GM12878 (cell line): ENCODE results near the gene EMP1.

Source experiments
- BRCA1 ChIP-seq: IDR thresholded peaks from 2 replicates; pipeline ENCODE4 v1.6.1; 2011; ENCODE audit warnings: low read depth, low read length, improper control_type of control experiment
- CEBPB ChIP-seq, 2 experiments: fragments of 150-350 bp in 1 of 2; IDR thresholded peaks; 2 replicates each; pipeline ENCODE4 v1.6.1; 2012 to 2014; ENCODE audit warnings: low read depth in 2 of 2, low read length in 2 of 2, borderline replicate concordance in 1 of 2, inconsistent platforms in 1 of 2
- ESRRA ChIP-seq: IDR thresholded peaks from 2 replicates; pipeline ENCODE4 v1.6.1; 2012; ENCODE audit warnings: mild to moderate bottlenecking, low read length, improper control_type of control experiment
- RCOR1 ChIP-seq: conservative IDR thresholded peaks from 2 replicates; pipeline ENCODE4 v1.6.1; 2012; ENCODE audit warnings: low read depth, low read length, improper control_type of control experiment
- SMAD1 ChIP-seq: fragments of 450-650 bp; IDR thresholded peaks from 2 replicates; pipeline ENCODE4 v1.6.1; 2018; ENCODE audit warnings: mild to moderate bottlenecking, low read depth; ENCODE audit not compliant: partially characterized antibody
- TF ChIP-seq, protein P1 (sequence below), 3 experiments: IDR thresholded peaks in 2 of 3; conservative IDR thresholded peaks in 1 of 3; 2 replicates each; pipeline ENCODE4 v1.5.1; 2011; ENCODE audit warnings: low read depth in 3 of 3, low read length in 3 of 3, mild to moderate bottlenecking in 3 of 3, control low read depth in 2 of 3, moderate library complexity in 2 of 3, inconsistent platforms in 1 of 3, mixed read lengths in 1 of 3; ENCODE audit not compliant: control insufficient read depth in 2 of 3, insufficient read depth in 1 of 3; ENCODE audit errors: extremely low read depth in 1 of 3
- TF ChIP-seq, protein P2 (sequence below): fragments of 450-650 bp; conservative IDR thresholded peaks from 2 replicates; pipeline ENCODE4 v1.6.1; 2017; ENCODE audit warnings: mild to moderate bottlenecking, moderate library complexity

DNA sequence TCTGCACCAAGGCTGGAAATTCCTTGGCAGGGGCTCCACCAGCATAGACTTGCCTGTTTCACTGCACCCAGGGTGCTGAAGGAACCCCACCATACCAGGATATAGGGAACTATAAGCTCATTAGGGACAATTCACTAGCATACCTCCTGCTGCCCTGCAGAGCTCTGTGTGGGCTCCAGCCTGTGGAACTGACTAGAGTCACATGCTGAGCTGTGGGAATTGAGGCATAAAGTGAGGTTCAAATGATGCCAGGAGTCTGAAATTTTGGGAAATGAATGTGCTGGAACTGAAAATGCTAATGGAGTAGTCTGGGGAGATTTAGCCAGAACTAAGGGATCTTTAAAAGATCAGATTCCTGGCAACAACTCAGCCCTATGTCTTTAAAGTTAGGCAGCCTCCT lies 7.3 kb upstream of the EMP1 start:
- TF ChIP-seq ESRRA (no peak), RCOR1 (no peak), CEBPB (IDR thresholded peaks at IDR 0.05; ENCODE audit: borderline replicate concordance in 1 of 2, low read depth in 2 of 2, low read length in 2 of 2) (no peak), BRCA1 (no peak), SMAD1 (no peak)
- TF ChIP-seq, protein P1, sequence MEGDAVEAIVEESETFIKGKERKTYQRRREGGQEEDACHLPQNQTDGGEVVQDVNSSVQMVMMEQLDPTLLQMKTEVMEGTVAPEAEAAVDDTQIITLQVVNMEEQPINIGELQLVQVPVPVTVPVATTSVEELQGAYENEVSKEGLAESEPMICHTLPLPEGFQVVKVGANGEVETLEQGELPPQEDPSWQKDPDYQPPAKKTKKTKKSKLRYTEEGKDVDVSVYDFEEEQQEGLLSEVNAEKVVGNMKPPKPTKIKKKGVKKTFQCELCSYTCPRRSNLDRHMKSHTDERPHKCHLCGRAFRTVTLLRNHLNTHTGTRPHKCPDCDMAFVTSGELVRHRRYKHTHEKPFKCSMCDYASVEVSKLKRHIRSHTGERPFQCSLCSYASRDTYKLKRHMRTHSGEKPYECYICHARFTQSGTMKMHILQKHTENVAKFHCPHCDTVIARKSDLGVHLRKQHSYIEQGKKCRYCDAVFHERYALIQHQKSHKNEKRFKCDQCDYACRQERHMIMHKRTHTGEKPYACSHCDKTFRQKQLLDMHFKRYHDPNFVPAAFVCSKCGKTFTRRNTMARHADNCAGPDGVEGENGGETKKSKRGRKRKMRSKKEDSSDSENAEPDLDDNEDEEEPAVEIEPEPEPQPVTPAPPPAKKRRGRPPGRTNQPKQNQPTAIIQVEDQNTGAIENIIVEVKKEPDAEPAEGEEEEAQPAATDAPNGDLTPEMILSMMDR (IDR thresholded peaks at IDR 0.05 in 2 of 3, conservative IDR thresholded peaks at IDR 0.05 in 1 of 3; ENCODE audit: control insufficient read depth in 2 of 3, extremely low read depth in 1 of 3, insufficient read depth in 1 of 3, low read depth in 3 of 3, low read length in 3 of 3): no peak
- TF ChIP-seq, protein P2, sequence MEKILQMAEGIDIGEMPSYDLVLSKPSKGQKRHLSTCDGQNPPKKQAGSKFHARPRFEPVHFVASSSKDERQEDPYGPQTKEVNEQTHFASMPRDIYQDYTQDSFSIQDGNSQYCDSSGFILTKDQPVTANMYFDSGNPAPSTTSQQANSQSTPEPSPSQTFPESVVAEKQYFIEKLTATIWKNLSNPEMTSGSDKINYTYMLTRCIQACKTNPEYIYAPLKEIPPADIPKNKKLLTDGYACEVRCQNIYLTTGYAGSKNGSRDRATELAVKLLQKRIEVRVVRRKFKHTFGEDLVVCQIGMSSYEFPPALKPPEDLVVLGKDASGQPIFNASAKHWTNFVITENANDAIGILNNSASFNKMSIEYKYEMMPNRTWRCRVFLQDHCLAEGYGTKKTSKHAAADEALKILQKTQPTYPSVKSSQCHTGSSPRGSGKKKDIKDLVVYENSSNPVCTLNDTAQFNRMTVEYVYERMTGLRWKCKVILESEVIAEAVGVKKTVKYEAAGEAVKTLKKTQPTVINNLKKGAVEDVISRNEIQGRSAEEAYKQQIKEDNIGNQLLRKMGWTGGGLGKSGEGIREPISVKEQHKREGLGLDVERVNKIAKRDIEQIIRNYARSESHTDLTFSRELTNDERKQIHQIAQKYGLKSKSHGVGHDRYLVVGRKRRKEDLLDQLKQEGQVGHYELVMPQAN: no peak
